GM12891 (cell line): Measurements from ENCODE around the gene LDB2.

Experiments
- DNase-seq: peaks from one replicate; pipeline ENCODE4 v3.0.0; 2011; ENCODE audit warnings: low spot score; ENCODE audit not compliant: insufficient read length
- FAIRE-seq: peaks from 2 replicates; lab custom pipeline; 2011; peaks lifted over from hg19 to GRCh38; lab: Jason Lieb, UNC
- PAX5 ChIP-seq: IDR thresholded peaks from 2 replicates; pipeline ENCODE4 v1.6.1; 2011; ENCODE audit warnings: low read length, moderate library complexity, mild to moderate bottlenecking; ENCODE audit not compliant: insufficient read depth, severe bottlenecking
- POLR2A ChIP-seq: IDR thresholded peaks from 2 replicates; pipeline ENCODE4 v1.6.1; 2011; ENCODE audit warnings: low read depth, low read length, control low read depth
- POLR2AphosphoS5 ChIP-seq: IDR thresholded peaks from 2 replicates; pipeline ENCODE4 v1.6.1; 2011; ENCODE audit warnings: low read depth, low read length, control low read depth
- POU2F2 ChIP-seq: IDR thresholded peaks from 2 replicates; pipeline ENCODE4 v1.6.1; 2011; ENCODE audit warnings: low read depth, mild to moderate bottlenecking, control low read depth, low read length, moderate library complexity
- SPI1 ChIP-seq: IDR thresholded peaks from 2 replicates; pipeline ENCODE4 v1.6.1; 2011; ENCODE audit warnings: low read depth, low read length, control low read depth
- TAF1 ChIP-seq: IDR thresholded peaks from 2 replicates; pipeline ENCODE4 v1.6.1; 2011; ENCODE audit warnings: low read depth, low read length, control low read depth

Gene LDB2

DNA sequence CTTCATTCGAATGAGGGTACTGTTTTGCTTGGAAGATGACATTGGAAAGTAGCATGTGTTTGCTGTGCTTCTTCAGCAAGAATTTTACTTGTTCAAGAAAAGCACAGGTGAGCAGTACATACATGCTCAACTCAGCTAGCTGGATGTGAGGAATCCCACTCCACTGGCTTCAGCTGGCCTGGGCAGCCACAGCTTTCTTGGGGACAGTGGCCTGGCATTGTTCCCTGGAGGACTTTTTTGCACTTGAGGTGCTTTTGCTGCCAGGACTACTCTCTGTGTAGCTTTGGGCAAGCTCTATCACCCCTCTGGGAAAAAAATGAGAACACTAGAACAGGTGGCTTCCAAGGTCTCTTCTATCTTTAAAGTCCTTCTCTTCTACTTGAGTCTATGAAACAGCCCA is 184.3 kb downstream of the LDB2 start:
- DNase-seq (no peak), FAIRE-seq (no peak)
- TF ChIP-seq SPI1 (no peak), PAX5 (no peak), POLR2A (no peak)

DNA sequence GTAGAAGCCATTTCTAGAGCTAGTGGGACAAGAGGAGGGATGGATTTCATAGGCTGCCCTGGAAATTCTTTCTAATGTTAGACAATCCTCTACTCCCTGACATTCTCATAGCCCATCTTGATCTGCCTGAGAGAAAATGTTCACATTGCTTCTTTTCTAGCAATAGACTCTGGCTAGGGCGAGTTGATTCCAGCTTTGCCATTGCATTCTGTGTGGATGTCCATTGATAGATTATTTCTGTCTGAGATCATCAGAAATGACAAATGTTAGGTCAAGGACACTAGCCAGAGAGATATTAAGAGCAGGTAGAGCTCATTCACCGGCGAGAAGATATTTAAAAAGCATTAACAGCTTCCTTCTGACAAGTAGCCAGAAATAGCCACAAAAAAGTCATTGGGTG is 184.7 kb downstream of the LDB2 start:
- no peak for FAIRE-seq
- TF ChIP-seq POLR2AphosphoS5 = no peak
- no peak for TF ChIP-seq PAX5
- no peak for TF ChIP-seq POU2F2
- DNase-seq = no peak

DNA sequence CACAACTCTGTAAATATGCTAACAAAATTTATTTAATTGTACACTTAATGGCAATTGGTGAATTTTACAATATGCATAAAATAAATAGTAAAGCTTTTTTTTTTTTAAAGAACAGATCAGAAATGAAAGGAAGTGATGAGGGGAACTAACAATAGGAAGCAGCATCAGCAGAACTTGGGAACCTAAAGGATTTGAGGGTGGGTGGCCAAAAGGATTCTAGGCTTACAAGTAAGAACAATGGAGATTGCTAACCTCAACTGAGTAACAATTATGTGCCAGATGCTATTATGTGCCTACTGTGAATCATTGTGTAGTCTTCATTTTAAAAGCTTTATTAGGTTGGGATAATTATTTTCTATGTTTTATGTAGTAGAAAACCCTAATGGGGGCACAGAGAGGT is 185.2 kb downstream of the LDB2 start:
- TF ChIP-seq PAX5 (no peak), POLR2AphosphoS5 (no peak), TAF1 (no peak), POLR2A (no peak), POU2F2 (no peak), SPI1 (no peak)
- no peak for FAIRE-seq
- DNase-seq = no peak

DNA sequence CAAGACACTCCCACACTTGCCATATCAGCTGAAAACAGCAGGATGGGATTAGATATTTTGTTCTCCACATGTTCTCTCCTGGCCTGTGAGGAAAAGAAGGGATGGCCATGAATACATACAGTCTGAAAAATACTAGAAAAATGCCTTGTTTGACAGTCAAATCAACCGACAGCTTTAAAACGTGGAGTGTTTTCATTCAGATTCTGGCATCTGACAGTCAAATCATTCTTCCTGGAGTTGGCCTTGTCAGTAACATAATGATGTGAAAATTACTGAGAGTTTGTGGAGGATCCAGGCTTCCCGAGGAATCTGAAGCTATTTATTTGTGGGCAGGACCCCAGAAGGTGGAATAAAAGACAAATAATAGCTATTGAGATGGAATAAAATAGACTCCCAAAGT is 188.2 kb downstream of the LDB2 start:
- FAIRE-seq (no peak), DNase-seq (no peak)
- TF ChIP-seq PAX5 (no peak), POU2F2 (no peak), SPI1 (no peak), POLR2AphosphoS5 (no peak)

DNA sequence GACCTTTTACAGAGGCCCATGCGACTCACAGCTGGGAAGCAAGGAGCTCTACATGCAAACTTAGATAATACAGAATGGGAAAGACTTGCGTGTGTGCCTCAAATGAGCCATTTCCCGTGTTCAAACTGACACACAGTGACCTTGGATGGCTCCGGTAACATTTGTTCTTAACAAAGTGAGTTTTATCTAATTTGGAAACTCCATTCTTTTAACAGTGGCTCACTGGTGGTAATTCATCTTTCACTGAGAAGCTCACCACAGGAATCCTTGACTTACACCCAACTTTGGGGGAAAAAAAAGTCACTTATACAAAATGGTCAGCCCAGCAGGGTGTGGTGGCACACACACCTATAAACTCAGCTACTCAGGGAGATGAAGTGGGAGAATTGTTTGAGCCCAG is 190.6 kb downstream of the LDB2 start:
- no peak for TF ChIP-seq TAF1
- no peak for TF ChIP-seq POU2F2
- TF ChIP-seq SPI1 = no peak
- no peak for TF ChIP-seq POLR2AphosphoS5
- no peak for TF ChIP-seq PAX5
- no peak for TF ChIP-seq POLR2A
- FAIRE-seq (no peak), DNase-seq (no peak)

DNA sequence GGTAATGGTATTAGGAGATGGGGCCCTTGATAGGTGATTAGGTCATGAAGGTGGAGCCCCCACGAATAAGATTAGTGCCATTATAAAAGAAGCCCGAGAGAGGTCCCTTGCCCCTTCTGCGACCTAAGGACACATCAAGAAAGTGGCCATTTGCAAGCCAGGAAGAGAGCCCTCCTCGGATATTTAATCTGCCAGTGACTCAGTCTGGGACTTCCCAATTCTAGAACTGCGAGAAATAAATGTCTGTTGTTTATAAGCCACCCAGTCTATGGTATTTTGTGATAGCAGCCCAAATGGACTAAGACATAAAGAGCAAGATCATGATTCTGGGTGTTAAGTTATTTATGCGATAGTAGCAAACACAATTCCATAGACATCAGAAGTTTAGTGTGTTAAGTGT is 192.2 kb downstream of the LDB2 start:
- FAIRE-seq = no peak
- DNase-seq = no peak

DNA sequence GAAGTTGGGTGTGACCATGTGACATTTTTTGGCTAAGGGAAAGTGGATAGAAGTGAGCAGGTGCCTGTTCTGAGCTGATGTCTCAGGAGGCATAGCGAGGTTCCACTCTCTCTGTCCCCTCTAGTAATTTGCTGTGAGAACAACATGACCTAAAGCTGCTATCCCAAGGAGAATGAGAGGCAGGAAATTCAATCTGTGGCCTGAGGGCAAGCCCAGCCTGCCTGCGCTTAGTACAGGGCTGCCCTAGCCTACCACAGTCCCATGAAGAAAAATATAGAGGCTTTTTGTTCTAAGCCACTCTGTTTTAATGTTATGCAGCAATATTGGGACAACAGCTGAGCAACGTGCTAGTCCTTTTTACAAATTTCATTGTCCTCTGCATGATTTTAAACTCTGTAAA is 193.1 kb downstream of the LDB2 start:
- FAIRE-seq = no peak
- no peak for DNase-seq
- no peak for TF ChIP-seq SPI1
- TF ChIP-seq POU2F2 = no peak
- no peak for TF ChIP-seq POLR2AphosphoS5
- TF ChIP-seq POLR2A = no peak
- TF ChIP-seq PAX5 = no peak
- TF ChIP-seq TAF1 = no peak

More for the DNA sequence above, 192.2 kb downstream of the LDB2 start:
- TF ChIP-seq SPI1 (no peak), POLR2AphosphoS5 (no peak), TAF1 (no peak), POU2F2 (no peak), PAX5 (no peak), POLR2A (no peak)

DNA sequence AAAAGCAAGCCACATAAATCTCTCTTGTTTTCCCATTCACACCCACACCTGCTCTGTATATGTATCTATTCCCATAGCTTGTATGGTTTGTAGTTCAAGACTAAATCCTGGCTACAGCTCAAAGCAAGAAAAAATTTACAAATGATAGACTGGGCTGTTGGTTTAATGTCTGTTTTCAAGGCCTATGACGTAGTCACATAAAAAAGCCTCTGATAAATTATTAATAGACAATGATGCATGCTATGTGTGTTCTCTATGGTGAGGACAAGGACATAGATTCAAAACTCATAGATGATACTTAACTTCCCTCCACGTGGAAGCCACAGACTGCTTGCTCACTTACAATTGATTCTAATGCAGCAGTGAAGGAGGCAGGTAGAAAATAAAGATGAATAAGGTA is 194.0 kb downstream of the LDB2 start:
- TF ChIP-seq POLR2A (no peak), PAX5 (no peak), POU2F2 (no peak), TAF1 (no peak), POLR2AphosphoS5 (no peak), SPI1 (no peak)
- FAIRE-seq (no peak), DNase-seq (no peak)

DNA sequence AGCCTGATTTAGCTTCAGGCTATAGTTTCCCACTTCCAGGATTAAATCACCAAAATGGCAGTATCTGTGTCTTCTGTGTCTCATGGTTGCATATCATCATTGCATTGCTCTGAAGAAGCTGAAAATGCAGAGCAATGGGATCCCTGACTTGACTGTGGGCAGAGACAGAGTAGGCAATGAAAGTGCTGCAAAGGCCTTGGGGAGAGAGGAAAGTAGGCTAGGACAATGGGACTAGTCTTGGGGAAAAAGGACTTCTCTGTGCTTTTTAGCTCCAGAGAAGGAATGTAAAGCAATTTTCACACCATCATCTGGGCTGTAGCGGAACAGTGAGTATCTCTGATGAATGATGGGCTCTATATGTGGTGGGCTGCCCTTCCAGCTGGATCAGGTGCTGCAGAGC is 202.5 kb downstream of the LDB2 start:
- FAIRE-seq (no peak), DNase-seq (no peak)
- TF ChIP-seq PAX5 (no peak), POLR2AphosphoS5 (no peak), POU2F2 (no peak)

DNA sequence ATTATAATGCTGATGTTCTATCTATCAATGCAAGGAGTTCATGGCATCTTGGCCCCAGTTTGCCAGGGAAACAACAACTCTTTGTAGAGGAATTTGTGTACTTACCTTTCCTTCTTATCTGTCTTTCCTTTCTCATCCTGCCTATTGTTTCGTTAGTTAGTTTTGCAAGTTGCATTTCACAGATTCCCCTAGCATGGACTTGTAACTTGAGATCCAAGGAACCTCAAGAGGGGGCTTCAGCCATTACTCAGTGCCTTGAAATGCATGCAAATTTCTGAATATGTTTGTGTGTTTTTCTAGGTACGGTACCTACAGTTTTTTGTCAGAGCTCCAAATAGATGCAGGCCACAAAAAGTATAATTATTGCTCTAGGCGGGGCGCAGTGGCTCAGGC is 203.6 kb downstream of the LDB2 start:
- no peak for DNase-seq
- TF ChIP-seq POU2F2 = no peak
- TF ChIP-seq PAX5 = no peak
- no peak for TF ChIP-seq TAF1
- TF ChIP-seq POLR2A = no peak
- no peak for TF ChIP-seq SPI1
- no peak for TF ChIP-seq POLR2AphosphoS5
- FAIRE-seq = no peak

DNA sequence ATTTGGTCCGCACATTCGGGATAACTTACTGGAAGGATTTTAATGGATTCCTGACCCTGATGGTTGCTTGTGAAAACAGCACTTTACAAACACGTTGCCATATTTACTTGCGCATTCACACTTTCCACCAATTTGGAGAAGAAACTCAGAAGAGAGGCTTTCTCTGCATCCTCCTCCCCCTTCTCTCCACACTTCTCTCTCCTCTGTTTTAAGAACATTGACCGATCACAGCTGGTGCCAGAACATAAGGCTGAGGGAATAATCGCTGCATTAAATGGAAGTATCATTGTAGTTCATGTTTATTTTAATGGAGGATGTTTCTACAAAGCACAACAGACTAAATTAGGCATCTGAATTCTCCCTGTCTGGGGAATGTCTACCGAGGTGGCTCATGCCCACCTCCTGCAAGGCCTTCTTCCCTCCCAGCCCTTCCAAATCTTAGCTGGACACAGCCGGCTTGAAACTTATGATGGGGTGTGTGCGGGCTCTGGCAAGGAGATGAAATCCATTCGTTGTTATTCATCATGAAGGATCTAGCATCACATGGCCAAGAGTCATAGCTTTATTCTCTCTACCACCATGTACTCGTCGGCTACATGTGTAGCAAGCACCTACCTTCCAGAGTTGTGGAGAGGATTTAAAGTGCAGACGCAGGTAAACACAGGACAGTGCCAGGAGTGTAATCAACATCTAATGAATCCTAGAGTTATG is 204.1 kb downstream of the LDB2 start:
- no peak for TF ChIP-seq SPI1
- TF ChIP-seq TAF1 = no peak
- TF ChIP-seq PAX5 = no peak
- no peak for TF ChIP-seq POLR2A
- no peak for DNase-seq
- no peak for FAIRE-seq
